NCI-H748 treated with DMSO at 0.1 percent for 48 hours (cell line): ENCODE results near the gene AMIGO3.

ENCODE experiments used
- DNase-seq: peaks from one replicate; lab custom pipeline; 2025; lab: John Stamatoyannopoulos, UW

AMIGO3 gene

GRCh38 chr3:49725906-49726681 is 6.6 kb upstream of the AMIGO3 start:
- no peak for DNase-seq

DNA sequence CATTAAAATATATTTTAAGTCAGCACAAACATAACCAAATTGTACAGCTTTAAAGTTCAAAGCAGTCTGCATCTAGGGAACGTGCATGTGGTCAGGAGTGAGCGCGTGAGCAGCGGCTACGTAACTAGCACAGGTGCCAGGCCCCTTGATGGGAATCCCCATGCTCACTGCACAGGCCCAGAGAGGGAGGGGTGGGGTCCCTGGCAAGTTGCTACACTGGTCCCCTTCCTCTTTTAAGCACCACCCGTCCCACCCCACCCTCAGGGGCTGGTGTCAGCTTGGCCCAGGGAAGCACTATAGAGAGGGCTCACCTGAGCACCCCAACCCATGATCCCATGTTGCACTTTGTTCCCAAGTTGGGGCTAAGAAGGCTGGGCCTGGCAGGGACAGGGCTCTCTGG is 5.1 kb upstream of the AMIGO3 start:
- DNase-seq, result no peak

GRCh38 chr3:49723628-49724551 is 4.4 kb upstream of the AMIGO3 start, which contains the start of gene GMPPB:
TSS of gene GMPPB (minus strand) at chr3:49723951. CDS start at chr3:49723726, 225 bp downstream.
- peak; percentile 83 for DNase-seq

GRCh38 chr3:49723296-49723627 is 3.8 kb upstream of the AMIGO3 start:
- no peak for DNase-seq

DNA sequence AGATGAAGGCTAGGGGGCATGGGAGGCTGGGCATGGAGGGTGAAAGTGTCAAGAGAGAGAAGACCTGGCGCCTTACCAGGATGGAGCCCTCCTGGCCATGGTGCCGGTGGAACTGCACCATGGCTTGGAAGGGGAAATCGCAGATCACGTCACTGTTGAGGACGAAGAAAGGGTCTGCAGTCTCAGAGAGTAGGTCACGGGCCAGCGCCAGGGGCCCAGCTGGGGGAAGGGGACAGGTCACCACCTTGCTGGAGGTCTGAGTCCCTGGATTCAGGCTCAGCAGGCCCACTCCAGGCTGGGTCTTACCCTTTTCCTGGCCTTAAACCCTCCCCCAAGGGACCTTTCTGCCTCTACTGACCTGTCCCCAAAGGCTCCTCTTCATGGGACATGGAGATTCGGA is 3.4 kb upstream of the AMIGO3 start:
- DNase-seq, result no peak

DNA sequence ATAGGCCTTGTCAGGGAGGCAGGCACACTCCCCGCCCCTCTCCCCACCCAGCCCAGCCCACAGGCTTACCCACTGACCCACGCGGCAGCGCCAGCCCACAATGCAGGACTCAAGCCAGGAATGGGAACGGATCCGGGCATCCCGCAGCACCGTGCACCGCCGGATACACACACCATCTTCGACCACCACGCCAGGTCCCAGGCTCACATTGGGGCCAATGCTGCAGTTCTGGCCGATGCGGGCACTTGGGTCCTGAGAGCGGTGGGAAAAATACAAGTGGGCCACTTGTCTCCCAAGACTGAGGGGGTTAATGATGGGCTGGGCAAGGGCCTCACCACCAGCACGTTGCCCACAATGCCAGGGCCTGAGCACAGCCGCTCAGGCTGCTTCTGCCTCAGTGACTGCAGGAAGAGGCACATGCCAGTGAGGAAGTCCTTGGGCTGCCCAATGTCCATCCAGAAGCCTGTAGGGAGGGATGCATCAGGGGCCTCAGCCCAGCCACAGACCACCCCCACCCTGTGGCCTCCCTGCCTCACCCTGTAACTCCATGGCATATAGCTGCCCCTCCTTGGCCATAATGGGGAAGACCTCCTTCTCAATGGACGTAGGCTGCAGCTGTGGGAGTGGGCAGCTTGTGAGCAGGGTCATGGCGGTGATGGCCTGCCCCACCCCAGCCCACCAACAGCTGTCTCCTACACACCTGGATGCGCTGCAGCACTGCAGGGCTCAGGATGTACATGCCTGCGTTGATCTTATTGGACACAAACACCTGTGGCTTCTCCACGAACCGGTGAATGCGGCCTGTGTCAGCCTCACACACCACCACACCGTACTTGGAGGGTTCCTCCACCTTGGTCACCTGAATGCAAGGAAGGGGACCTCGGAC is 2.7 kb upstream of the AMIGO3 start:
- DNase-seq, result no peak

- no peak for DNase-seq
These were observed 2.1 kb upstream of the AMIGO3 start for GRCh38 chr3:49721596-49721895.

DNA sequence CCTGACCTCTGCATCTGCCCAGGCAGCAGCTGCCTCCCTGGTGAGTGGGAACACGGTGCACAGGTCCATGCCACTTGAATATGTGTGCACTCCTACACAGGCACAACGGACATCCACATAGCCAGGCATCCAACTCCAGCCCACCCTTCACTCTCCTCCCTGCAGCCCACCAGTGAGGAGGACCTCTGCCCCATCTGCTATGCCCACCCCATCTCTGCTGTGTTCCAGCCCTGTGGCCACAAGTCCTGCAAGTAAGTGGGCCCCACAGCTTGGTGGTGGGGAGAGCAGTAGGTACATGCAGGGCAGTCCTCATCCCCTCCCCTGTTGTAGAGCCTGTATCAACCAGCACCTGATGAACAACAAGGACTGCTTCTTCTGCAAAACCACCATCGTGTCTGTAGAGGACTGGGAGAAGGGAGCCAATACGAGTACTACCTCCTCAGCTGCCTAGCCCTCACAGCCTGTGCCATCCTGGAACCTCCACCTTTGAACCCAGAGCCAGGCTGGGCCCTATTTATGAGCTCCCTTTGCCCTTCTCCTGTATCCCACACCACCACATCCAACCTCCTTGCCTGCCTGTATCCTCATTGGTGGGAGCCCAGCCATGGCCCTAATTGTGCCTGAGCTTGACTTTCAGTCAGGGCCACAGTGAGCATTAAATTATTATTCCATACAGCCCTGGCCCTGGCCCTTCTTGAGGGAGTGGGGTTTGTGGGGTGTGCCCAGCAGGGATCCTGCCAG is 1.5 kb upstream of the AMIGO3 start:
- no peak for DNase-seq

DNA sequence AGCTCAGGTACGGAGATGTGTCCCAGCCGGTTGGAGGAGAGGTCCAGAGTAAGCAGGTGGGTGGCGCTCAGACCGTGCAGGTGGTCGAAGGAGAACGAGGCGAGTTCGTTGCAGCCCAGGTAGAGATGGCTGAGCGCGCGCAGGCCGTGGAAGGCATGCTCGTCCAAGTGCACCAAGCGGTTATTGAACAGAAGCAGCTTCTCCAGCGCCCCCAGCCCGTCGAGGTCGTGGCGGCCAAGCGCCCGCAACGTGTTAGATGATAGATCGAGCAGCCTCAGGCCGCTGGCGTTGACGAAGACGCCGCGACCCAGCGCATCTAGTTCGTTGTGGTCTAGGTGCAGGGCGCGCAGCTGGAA is 648 bp downstream of the AMIGO3 start:
- DNase-seq, result no peak

- DNase-seq, result no peak
These were observed 1.3 kb downstream of the AMIGO3 start for GRCh38 chr3:49717959-49718857.

DNA sequence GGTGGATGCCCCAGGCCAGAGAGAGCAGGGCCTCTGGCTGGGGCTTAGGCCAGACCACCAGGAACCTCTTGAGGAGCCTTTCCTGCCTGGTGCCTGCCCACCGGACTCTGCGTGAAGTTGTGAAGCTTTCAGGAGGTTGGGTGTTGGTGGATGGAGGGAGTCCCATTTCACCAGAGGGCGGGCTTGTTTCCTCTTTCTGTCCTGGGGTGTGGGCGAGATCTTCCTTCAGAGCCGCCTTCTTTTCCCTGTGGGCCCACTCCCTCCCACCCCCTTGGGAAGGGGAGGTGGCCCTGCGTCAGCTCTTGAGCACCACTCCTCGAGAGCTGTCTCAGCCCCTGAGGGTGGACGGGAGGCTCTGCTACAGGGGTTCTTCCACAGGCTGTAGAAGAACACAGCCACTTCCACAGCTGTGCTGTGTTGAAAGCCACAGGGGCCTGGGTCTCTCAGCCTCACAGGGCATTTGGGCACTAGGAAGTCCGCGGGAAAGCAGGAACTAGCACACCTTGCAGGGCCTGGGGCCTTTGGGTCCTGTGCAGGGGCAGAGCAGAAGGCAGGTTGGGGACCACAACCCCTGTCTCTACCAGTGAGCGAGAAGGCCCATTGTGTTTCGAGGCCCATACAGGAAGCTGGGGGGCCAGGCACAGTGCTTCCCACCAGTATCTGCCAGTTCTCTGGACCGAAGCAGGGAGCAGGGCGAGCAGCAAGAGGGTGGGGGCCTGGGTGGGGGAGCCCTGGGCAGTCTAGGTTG is 2.1 kb downstream of the AMIGO3 start:
- no peak for DNase-seq

- DNase-seq, result no peak
These were observed 2.7 kb downstream of the AMIGO3 start for GRCh38 chr3:49716691-49717210.

- no peak for DNase-seq
These were observed 3.3 kb downstream of the AMIGO3 start for GRCh38 chr3:49716169-49716568.

DNA sequence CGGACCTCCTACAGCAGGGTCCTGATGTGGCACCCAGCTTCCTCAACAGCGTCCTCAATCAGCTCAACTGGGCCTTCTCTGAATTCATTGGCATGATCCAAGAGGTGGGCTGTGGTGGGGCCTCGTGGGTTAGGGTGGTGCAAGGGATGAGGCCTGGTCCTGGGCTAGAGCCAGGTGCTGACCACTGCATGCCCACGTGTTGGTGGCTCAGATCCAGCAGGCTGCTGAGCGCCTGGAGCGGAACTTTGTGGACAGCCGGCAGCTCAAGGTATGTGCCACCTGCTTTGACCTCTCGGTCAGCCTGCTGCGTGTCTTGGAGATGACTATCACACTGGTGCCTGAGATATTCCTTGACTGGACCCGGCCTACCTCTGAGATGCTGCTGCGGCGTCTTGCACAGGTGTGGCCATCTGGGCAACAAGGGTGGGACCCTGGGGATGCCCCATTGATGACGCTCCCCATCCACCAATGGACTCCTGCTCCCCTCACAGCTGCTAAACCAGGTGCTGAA is 3.8 kb downstream of the AMIGO3 start:
- no peak for DNase-seq

DNA sequence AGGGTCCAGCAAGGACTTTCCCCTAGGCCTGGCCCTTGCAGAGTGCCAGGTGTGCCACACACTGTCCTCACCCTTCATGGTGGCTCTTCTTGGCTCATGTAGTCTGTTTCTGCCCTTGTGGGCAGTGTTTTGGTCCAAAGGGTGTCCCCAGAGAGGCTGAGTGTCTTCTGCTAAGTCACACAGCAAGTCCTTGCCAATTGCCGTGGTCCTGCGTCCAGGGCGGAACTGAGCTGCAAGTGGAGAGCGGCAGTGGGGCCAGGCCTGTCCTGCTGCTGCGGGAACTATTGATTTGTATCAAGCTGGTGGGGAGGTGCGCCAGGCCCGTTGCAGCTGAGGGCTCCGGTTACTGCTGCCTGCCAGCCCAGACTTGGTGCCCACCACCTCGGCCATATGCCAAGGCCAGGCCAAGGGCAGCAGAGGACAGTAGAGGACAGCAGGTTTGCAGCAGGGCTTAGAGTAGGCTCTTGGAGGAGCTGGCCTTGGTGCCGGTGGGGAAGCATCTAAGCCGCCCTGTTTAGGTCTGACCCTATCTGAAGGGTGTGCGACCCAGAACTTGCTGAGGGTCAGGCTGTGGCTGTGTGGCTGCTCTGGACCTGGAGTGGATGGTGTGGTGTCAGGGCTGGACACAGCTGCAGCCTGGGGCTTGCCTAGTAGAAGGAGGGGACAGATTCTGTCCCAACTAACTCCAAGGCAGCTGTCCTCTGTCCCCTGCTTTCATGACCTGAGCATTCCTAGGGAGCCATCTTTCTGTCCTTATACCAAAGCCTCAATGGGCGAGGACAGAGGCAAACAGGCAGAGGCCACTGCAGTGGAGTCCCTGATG is 4.5 kb downstream of the AMIGO3 start:
- no peak for DNase-seq

DNA sequence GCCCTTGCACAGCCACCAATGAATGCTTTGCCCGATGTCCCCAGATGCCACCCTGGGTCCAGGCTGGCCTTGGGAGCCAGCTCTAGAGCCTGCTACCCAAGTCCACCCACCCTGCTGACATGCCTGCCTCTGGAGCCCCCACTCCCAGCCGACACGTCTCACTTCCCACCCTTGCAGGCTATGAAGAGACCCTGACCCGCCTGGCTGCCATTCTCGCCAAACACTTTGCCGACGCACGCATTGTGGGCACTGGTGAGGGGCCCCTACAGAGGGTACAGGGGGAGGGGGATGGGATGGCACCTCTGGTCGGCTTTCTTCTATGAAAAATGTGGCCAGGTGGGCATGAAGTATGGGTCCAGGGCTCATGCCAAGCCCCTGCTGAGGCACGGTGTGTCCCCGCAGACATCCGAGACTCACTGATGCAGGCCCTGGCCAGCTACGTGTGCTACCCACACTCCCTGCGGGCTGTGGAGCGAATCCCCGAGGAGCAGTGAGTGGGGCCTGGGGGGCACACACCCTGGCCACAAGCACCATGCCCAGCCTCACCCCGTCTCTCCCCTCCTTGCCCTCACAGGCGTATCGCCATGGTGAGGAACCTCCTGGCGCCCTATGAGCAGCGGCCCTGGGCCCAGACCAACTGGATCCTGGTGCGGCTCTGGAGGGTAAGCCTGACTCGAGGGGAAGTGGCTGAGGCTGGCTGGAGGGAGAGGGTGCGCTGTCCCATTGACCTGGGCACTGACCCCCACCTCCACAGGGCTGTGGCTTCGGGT is 6.0 kb downstream of the AMIGO3 start:
- no peak for DNase-seq

- no peak for DNase-seq
These were observed 6.7 kb downstream of the AMIGO3 start for GRCh38 chr3:49712631-49713317.
